SK-N-SH (cell line): ENCODE results near the gene MRPL46. TPM values are rescaled to one million over a fixed set of nuclear protein-coding genes. Genes with fewer than 3 reads are reported as not detected.

ENCODE experiments used
- CTCF ChIA-PET: fragments of 300-600, 350-600 bp; formaldehyde crosslinking; extraction: SDS; loops from one replicate; lab custom pipeline; 2021; lab: Yijun Ruan, JAX
- POLR2A ChIA-PET: fragments of 350-600 bp; sonication (Branson Sonifier 250); formaldehyde crosslinking; extraction: SDS; loops from one replicate; lab custom pipeline; 2020; ENCODE audit warnings: antibody characterized with exemption, inconsistent platforms; lab: Yijun Ruan, JAX
- DNase-seq: peaks from one replicate; pipeline ENCODE4 v3.0.0; 2012
- H2AFZ ChIP-seq: fragments of 200-600 bp; sonication (generic); 2 replicates; pipeline ENCODE4 v1.8.1; 2016; ENCODE audit warnings: antibody characterized with exemption, mild to moderate bottlenecking, low read depth
- H3F3A ChIP-seq: fragments of 200-600 bp; sonication (generic); replicated peaks from 2 replicates; pipeline ENCODE3; 2016; ENCODE audit warnings: antibody characterized with exemption, mild to moderate bottlenecking; ENCODE audit not compliant: insufficient read depth
- H3K27ac ChIP-seq, 2 experiments: fragments of 200-500 bp in 1 of 2; fragments of 200-600 bp in 1 of 2; sonication (Bioruptor generic) in 1 of 2; sonication (generic), shearing (Covaris generic) in 1 of 2; 2 replicates each; pipeline versions ENCODE4 v1.5.1 to v1.6.1; 2014 to 2016; ENCODE audit warnings: low read depth in 2 of 2, inconsistent platforms in 1 of 2, low read length in 1 of 2, mild to moderate bottlenecking in 1 of 2, mixed read lengths in 1 of 2
- H3K27me3 ChIP-seq: fragments of 200-600 bp; sonication (generic), shearing (Covaris generic); 2 replicates; pipeline ENCODE4 v1.6.1; 2016; ENCODE audit warnings: mixed run types; ENCODE audit not compliant: insufficient read depth
- H3K36me3 ChIP-seq, 2 experiments: fragments of 200-500 bp in 1 of 2; fragments of 200-600 bp in 1 of 2; sonication (Bioruptor generic) in 1 of 2; sonication (generic) in 1 of 2; replicated peaks in 1 of 2; 2 replicates each; pipeline versions ENCODE3 to v1.5.1; 2014 to 2016; ENCODE audit warnings: low read length in 1 of 2, mild to moderate bottlenecking in 1 of 2; ENCODE audit not compliant: insufficient read depth in 2 of 2, control insufficient read depth in 1 of 2
- H3K4me1 ChIP-seq, 2 experiments: fragments of 200-500 bp in 1 of 2; fragments of 200-600 bp in 1 of 2; sonication (Bioruptor generic) in 1 of 2; sonication (generic), shearing (Covaris generic) in 1 of 2; 2 replicates each; pipeline versions ENCODE4 v1.5.1 to v1.6.1; 2014 to 2016; ENCODE audit warnings: low read depth in 1 of 2, low read length in 1 of 2, mixed run types in 1 of 2; ENCODE audit not compliant: insufficient read depth in 2 of 2, control insufficient read depth in 1 of 2
- H3K4me2 ChIP-seq: fragments of 200-600 bp; sonication (generic), shearing (Covaris generic); 2 replicates; pipeline ENCODE4 v1.6.1; 2017; ENCODE audit warnings: mixed run types
- H3K4me3 ChIP-seq, 2 experiments: fragments of 200-500 bp in 1 of 2; fragments of 200-600 bp in 1 of 2; sonication (Bioruptor generic) in 1 of 2; sonication (generic), shearing (Covaris generic) in 1 of 2; 2 replicates each; pipeline versions ENCODE4 v1.5.1 to v1.8.1; 2014 to 2016; ENCODE audit warnings: low read depth in 2 of 2, inconsistent platforms in 1 of 2, low read length in 1 of 2, mild to moderate bottlenecking in 1 of 2, mixed read lengths in 1 of 2, moderate library complexity in 1 of 2
- H3K79me2 ChIP-seq: fragments of 200-600 bp; sonication (generic); 2 replicates; pipeline ENCODE4 v1.8.1; 2017; ENCODE audit warnings: mild to moderate bottlenecking; ENCODE audit not compliant: insufficient read depth
- H3K9ac ChIP-seq: fragments of 200-600 bp; sonication (generic); 2 replicates; pipeline ENCODE4 v1.6.1; 2017; ENCODE audit warnings: mixed run types
- H3K9me2 ChIP-seq: fragments of 200-600 bp; sonication (generic); 2 replicates; pipeline ENCODE4 v1.6.1; 2017; ENCODE audit warnings: mixed run types
- H3K9me3 ChIP-seq: fragments of 200-600 bp; sonication (generic); 2 replicates; pipeline ENCODE4 v1.6.1; 2017; ENCODE audit warnings: mixed run types, mild to moderate bottlenecking, moderate library complexity
- H4K20me1 ChIP-seq: fragments of 200-600 bp; sonication (generic); 2 replicates; pipeline ENCODE4 v1.6.1; 2017; ENCODE audit warnings: mild to moderate bottlenecking, mixed run types; ENCODE audit not compliant: insufficient read depth
- CHD2 ChIP-seq: fragments of 150-350 bp; IDR thresholded peaks from 2 replicates; pipeline ENCODE4 v1.6.1; 2018; ENCODE audit warnings: low read length; ENCODE audit not compliant: partially characterized antibody
- EZH2phosphoT487 ChIP-seq: fragments of 200-600 bp; sonication (generic); IDR thresholded peaks from 2 replicates; pipeline ENCODE4 v1.6.1; 2017; ENCODE audit warnings: low read depth, mixed run types, mild to moderate bottlenecking, antibody characterized with exemption, moderate library complexity, borderline replicate concordance
- FOXJ3 ChIP-seq: sonication (generic); formaldehyde crosslinking; IDR thresholded peaks from 2 replicates; pipeline ENCODE4 v1.5.1; 2020; ENCODE audit warnings: mild to moderate bottlenecking, missing genetic modification reagents
- MEF2A ChIP-seq: IDR thresholded peaks from 2 replicates; pipeline ENCODE4 v1.4.0; 2012; ENCODE audit warnings: low read depth, borderline replicate concordance
- NFIC ChIP-seq: IDR thresholded peaks from 2 replicates; pipeline ENCODE4 v1.4.0; 2012; ENCODE audit warnings: borderline replicate concordance
- POLR2AphosphoS5 ChIP-seq: IDR thresholded peaks from 2 replicates; pipeline ENCODE4 v1.6.1; 2012; ENCODE audit warnings: low read depth, low read length
- RCOR1 ChIP-seq: fragments of 150-350 bp; IDR thresholded peaks from 2 replicates; pipeline ENCODE4 v1.6.1; 2017; ENCODE audit warnings: antibody characterized with exemption, low read length
- RXRA ChIP-seq: IDR thresholded peaks from 2 replicates; pipeline ENCODE4 v1.4.0; 2012; ENCODE audit warnings: low read depth, mild to moderate bottlenecking, borderline replicate concordance
- SIN3A ChIP-seq: IDR thresholded peaks from 2 replicates; pipeline ENCODE4 v1.6.1; 2012; ENCODE audit warnings: low read depth, mild to moderate bottlenecking, low read length, moderate library complexity, borderline replicate concordance
- SMC3 ChIP-seq: IDR thresholded peaks from 2 replicates; pipeline ENCODE4 v1.6.1; 2012; ENCODE audit warnings: low read depth, low read length, improper control_type of control experiment
- TAF1 ChIP-seq: IDR thresholded peaks from 2 replicates; pipeline ENCODE4 v1.6.1; 2012; ENCODE audit warnings: low read depth, mild to moderate bottlenecking, low read length, moderate library complexity, borderline replicate concordance
- WGBS: methylation state at CpG from one replicate; pipeline ENCODE4 v1.1.6; 2017; ENCODE audit warnings: low lambda C conversion rate; 5-methylcytosine and 5-hydroxymethylcytosine counted together
- polyA plus RNA-seq, 3 experiments: library from polyadenylated mRNA; depleted of rRNA; stranded (reverse); fragments of >200 nt; gene quantifications; 2 replicates each; pipeline ENCODE4 v1.2.3, GENCODE V29; 2012
- TF ChIP-seq, protein P1 (sequence below): IDR thresholded peaks from 2 replicates; pipeline ENCODE4 v1.4.0; 2012; ENCODE audit warnings: low read depth
- TF ChIP-seq, protein P2 (sequence below): fragments of 200-600 bp; sonication (generic); IDR thresholded peaks from 2 replicates; pipeline ENCODE4 v1.6.1; 2017; ENCODE audit warnings: antibody characterized with exemption, mild to moderate bottlenecking, moderate library complexity
- TF ChIP-seq, protein P3 (sequence below): IDR thresholded peaks from 2 replicates; pipeline ENCODE4 v1.4.0; 2012; ENCODE audit warnings: low read depth, borderline replicate concordance

Gene MRPL46
- polyA plus RNA-seq, 1 of the 3 experiments (the other 2 are of a cell fraction), result 33.8 TPM

DNA sequence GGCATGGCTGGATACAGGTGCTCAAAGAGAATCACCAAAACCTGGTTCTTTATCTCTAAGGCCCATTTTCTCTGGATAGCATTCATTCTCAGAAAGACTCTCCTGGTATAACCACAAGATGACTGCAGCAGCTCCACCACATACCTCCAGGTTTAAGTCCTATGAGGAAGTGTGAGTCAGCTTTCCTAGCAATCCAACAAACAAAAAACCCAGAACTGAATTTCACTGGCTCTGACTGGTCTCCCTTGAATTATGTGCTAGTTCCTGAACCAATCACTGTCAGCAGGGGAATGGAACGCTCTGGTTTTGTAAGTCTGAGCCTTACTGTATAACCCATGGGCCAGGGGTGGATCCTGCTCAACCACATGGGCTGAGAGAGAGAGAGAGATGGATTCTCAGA is 27.2 kb downstream of the MRPL46 start:
- Histone ChIP-seq H3K27ac (no peak overlapping the region), H3K36me3 (no peaks in the 10 kb centered on the region), H3K27me3 (no peaks in the 10 kb centered on the region), H3K9me3 (no peaks in the 10 kb centered on the region; the same call in 1 of the 2 replicates), H3K79me2 (no peaks in the 10 kb centered on the region), H3K4me3 (no peak overlapping the region), H3F3A (no peaks in the 10 kb centered on the region), H4K20me1 (no peaks in the 10 kb centered on the region), H3K4me2 (no peak overlapping the region)
- DNase-seq, result no peak
- CTCF ChIA-PET, result interaction anchor here (1.3 to 2.4 kb wide), 3 partner anchors 10 to 165 kb away, joined by 3 to 10 read pairs (median 8); no protein-coding TSS in a partner anchor
- TF ChIP-seq CHD2 (no peak), NFIC (no peak), SIN3A (no peak), RXRA (no peak), EZH2phosphoT487 (no peak), TAF1 (no peak), POLR2AphosphoS5 (no peak), SMC3 (no peak), FOXJ3 (no peak), RCOR1 (no peak), MEF2A (no peak)
- TF ChIP-seq, protein P1, sequence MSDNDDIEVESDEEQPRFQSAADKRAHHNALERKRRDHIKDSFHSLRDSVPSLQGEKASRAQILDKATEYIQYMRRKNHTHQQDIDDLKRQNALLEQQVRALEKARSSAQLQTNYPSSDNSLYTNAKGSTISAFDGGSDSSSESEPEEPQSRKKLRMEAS, result no peak
- TF ChIP-seq, protein P2, sequence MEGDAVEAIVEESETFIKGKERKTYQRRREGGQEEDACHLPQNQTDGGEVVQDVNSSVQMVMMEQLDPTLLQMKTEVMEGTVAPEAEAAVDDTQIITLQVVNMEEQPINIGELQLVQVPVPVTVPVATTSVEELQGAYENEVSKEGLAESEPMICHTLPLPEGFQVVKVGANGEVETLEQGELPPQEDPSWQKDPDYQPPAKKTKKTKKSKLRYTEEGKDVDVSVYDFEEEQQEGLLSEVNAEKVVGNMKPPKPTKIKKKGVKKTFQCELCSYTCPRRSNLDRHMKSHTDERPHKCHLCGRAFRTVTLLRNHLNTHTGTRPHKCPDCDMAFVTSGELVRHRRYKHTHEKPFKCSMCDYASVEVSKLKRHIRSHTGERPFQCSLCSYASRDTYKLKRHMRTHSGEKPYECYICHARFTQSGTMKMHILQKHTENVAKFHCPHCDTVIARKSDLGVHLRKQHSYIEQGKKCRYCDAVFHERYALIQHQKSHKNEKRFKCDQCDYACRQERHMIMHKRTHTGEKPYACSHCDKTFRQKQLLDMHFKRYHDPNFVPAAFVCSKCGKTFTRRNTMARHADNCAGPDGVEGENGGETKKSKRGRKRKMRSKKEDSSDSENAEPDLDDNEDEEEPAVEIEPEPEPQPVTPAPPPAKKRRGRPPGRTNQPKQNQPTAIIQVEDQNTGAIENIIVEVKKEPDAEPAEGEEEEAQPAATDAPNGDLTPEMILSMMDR, result no peak
- TF ChIP-seq, protein P3, sequence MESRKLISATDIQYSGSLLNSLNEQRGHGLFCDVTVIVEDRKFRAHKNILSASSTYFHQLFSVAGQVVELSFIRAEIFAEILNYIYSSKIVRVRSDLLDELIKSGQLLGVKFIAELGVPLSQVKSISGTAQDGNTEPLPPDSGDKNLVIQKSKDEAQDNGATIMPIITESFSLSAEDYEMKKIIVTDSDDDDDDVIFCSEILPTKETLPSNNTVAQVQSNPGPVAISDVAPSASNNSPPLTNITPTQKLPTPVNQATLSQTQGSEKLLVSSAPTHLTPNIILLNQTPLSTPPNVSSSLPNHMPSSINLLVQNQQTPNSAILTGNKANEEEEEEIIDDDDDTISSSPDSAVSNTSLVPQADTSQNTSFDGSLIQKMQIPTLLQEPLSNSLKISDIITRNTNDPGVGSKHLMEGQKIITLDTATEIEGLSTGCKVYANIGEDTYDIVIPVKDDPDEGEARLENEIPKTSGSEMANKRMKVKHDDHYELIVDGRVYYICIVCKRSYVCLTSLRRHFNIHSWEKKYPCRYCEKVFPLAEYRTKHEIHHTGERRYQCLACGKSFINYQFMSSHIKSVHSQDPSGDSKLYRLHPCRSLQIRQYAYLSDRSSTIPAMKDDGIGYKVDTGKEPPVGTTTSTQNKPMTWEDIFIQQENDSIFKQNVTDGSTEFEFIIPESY, result no peak
- TF ChIP-seq, all 33 proteins: peak for 0
- 0 out of 2 replicates have a peak, but pooled peaks cover 4% of the 10 kb centered on the region for H3K9me2 ChIP-seq
- POLR2A ChIA-PET, result no interaction called here
- H3K4me1 ChIP-seq, result no peaks in the 10 kb centered on the region
- H2AFZ ChIP-seq, result no peak overlapping the region
- H3K9ac ChIP-seq, result no peak overlapping the region
- 25% methylated on average over 1 of the region's 1 CpG for whole genome bisulfite sequencing
